CD4-positive, alpha-beta T cell treated with Interleukin-15 for 1 hour (primary cell): Measurements from ENCODE around the gene C11orf54.
"Not testable (repeated sequence)": the region's sequence is repeated elsewhere in the genome, so short reads cannot be mapped to it uniquely, and the experiment has no call there.

Experiments used
- DNase-seq: peaks from one replicate; pipeline ENCODE4 v3.0.0-alpha.2; 2020

The C11orf54 gene

DNA sequence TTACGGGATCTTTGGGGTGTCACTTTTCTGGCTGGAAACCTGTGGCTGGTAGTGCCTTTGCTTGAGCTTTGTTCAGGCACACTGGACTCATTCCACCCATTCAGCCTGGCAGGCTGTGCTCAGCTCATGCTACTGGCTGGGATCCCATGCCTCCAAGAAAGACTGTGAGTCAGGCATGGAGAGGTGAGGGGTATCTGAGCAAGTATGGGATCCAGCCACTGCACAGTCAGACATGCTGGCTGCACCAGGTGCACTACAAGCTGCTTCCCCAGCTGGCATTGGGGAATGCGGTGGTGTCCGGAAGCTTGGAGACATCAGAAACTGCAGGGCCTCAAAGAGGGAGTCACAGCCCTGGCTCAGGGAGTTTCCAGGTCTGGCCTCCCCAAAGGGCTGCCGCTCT is 30.7 kb downstream of the C11orf54 start:
- no peak for DNase-seq

DNA sequence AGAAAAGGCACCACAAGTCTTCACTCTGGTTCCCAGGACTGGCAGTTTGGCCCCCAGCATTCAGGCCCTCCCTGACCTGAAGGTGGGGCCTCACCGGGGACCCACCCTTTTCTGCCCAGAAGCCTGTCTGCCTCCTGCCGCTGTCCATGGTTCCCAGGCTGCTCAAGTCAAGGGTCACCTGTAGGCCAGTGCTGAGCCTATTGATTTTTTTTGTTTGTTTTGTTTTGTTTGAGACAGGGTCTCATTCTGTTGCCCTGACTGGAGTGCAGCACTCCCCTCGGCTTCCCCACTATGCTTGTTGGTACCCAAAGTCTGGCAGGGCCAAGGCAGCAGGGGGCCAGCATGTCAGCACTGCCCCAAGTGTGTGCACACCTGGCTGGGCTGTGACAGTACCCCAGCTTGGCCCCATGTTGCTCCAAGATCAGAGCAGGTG is 31.6 kb downstream of the C11orf54 start:
- no peak for DNase-seq

DNA sequence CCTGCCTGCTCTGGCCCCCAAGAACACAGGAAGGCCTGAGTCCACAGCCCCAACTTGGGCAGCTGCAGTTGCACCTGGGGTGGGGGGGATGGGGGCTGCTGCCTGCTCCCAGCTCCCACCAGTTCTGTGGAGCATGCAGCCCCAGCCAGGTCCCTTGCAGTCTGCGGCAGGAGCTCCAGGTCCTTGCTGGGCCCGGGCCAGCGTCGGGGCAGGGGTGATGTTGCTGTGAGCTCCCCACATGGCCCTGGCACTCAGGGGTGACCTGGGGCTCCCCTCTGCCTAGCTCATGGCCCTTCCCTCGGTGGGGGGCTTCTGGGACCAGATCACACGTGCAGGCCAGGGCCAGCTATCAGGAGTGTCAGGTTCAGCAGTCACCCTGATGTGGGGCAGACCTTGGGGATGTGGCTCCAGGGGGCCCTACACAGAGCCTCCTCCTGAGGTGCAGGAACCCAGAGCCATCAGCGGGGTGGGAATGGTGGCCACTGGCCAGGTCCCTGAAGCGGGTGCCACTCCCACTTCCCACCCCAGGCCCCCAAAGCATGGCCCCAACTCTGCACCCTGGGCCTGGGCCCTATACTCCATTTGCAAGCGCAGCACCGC is 32.2 kb downstream of the C11orf54 start:
- no peak for DNase-seq

DNA sequence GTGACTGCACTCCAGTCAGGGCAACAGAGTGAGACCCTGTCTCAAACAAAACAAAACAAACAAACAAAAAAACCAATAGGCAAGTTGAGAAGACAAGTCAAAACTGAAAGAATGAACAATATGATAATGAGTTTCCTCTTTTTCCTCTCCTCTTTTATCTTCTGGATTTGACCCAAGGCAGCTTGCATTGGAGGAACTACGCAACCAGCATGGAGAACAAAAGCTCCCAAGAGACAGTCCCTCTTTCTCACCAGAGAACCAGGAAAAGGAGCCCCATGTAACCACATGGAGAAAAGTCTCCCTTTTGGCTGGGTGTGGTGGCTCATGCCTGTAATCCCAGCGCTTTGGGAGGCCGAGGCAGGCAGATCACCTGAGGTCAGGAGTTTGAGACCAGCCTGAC is 33.1 kb downstream of the C11orf54 start:
- not testable (repeated sequence) for DNase-seq

DNA sequence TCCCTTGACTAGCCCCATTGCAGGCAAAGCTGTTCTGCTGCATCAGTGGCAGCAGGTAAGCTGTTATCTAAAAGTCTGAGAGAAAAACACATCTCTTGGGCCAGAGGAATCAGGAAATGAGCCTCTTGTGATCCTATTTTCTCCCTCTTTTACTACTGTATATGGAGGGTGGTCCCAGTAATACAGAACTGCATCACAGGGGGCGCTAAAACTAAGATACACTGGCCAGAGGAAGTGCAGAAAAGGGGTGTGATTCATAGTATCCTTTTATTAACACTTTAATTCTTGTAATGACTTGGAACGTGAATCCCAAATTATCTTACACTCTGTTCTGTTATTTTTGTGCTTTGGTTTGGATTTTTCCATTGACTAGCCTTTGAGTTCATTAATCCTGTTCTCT is 33.8 kb downstream of the C11orf54 start:
- DNase-seq, result no peak

DNA sequence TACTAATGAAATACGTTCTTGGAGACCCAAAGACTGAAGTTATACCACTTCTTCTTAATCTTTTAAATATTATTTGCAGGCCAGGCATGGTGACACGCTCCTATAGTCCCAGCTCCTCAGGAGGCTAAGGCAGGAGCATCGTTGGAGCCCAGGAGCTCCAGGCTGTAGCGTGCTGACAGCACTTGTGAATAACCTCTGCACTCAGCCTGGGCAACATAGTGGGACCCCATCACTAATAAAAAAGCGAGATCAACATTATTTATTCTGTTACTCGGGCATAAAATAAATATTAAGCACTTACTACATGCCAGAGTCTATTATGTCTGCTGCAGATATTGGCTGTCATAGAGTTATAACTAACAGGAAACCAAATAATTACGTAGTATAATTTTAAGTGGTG is 41.9 kb downstream of the C11orf54 start:
- no peak for DNase-seq

DNA sequence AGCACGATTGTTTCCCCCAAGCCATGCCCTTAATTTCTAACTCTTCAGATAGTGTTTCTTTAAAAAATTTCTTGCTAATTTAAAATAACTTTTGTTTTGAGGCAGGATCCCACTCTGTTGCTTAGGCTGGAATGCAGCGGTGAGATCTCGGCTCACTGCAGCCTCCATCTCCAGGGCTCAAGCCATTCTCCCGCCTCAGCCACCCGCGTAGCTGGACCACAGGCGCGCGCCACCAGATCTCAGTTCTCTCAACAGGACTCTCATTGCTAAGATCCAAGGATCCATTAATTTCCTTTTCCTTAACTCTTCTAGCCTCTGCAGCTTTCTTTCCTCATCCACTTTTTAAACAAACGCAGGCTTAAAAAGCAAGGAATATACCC is 42.3 kb downstream of the C11orf54 start:
- no peak for DNase-seq

DNA sequence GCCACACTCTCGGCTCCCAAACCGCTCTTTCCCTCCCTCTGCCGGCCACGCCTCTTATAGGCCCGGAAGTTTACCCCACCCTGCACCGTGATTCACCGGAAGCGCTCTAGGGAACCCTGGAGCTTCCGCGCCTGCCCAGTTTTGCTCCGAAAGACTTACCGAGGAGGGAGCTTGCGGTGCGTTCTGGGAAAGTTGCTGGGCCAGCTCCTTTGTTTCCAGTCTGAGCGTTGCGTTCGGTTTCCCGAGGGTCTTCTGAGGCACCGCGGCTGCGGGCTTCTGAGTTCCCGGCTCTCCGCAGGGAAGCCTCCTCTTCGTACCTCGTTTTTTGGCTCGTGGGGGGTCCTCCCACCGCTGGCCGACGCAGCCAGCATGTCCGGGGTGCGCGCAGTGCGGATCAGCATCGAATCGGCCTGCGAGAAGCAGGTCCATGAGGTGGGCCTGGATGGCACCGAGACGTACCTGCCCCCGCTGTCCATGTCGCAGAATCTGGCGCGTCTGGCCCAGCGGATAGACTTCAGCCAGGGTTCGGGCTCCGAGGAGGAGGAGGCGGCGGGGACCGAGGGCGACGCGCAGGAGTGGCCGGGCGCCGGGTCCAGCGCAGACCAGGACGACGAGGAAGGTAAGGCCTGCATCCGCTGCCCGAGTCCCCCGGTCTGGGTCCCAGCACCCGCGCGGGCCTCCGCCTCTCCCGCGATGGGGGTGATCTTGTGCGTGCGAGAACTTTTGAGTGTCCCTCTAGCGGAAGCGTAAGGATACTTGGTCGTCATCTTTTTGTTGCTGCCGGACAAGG is 42.9 kb downstream of the C11orf54 start, which contains the start of gene MED17:
Gene MED17, plus strand, starts transcription at position 138 of the 790 bp plus-strand sequence. Its CDS starts 232 bp downstream, at position 370.
- DNase-seq, result peak; percentile 87

DNA sequence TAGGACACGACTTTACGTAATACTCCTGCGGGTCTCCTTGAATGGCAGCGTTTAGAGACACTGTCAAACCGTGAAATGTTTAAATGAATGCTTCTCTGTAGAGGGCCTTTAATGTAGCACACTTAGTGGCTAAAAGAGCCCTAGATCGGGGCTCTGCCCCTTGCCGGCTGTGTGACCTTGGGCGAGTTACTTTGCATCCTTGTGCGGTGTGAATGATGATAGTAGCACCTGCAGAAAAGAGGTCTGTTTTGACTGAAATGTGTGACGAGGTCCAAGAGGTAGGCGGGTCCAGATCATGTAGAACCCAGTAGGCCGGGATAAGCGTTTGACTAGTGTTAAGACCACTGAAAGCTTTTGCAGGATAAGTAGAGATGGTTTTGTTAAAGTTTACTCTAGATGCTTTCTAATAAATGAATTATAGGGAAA is 43.5 kb downstream of the C11orf54 start:
- DNase-seq, result no peak

DNA sequence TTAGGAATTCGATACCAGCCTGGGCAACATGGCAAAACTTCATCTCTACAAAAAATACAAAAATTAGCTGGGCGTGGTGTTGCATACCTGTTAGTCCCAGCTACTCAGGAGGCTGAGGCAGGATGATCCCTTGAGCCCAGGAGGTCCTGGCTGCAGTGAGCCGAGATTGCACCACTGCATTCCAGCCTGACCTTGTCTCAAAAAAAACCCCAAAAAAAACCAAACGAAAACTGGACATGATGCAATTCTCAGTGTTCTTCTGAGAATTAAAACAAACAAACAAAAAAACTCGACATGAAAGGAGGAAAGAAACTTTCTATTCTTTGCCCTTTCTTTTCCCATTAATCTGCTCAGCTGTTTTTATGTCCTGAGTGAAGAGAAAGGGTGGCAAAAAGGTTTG is 50.0 kb downstream of the C11orf54 start:
- no peak for DNase-seq

DNA sequence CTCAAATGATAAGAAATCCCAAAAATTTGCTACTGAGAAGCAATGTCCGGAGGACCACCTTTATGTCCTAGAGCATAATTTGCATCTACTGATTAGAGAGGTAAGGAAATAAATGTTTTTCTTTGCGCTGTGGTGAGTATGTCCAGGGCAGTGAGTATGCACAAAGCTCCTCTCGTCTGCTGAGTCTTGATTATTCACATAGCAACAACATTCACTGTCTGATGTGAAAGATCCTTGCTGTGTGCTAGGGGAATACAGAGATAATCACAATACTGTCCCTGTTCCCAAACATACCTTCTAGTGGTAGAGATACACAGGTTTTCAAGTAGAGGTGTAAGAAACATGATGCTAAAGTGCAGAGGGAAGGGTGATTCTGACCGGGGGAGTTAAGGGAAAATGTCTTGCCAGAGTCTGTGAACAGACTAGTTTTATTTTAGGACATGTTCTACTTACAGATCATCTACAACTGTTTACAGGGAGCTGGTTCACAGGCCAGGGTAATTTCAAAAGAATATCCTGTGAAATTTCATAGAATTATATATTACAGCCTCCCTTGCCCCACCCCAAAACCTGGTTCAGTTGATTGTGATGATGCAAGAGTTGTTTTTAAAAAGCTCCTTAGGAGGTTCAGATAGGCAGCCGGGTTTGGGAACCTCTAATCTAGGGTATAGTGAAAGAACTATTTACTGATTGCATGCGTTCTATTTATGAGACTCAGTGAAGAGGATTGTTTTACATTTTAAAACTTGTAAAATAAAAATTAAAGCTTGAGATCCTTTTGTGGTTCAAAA is 55.2 kb downstream of the C11orf54 start:
- DNase-seq, result no peak

DNA sequence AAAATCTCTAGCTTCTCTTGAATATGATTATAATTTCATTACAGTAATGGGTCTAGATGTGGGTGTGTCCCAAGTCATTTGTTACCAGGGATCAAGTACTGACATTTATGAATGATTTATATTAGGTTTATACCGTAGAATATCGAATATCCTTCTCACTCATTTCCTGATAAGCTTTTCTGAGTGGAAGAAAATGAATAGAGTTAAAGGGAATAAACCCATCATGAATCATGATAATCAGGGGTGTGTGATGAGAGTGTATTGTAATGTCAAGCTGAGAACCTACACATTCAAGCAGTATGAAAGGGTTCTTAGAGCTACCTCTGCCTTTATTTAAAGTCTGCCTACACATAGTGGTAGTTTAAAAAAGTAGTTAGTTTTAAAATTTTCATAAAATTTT is 59.9 kb downstream of the C11orf54 start:
- no peak for DNase-seq

DNA sequence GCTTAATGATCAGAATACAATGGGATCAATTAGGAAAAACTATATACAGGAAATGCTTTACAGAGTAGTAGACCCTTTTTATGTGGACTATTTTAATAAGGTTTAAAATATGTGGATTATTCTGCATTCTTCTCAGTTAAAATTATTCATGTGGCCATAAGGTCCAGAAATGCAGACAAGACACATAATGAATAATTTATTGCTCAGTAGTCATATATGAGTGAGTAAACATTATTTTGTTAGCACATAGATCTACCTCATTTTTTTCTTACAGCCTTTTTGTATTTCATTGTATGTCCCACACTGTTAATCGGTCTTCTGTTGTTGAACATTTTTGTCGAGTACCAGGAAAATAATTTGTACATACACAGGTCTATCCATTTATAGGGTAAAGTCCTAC is 63.4 kb downstream of the C11orf54 start:
- no peak for DNase-seq

DNA sequence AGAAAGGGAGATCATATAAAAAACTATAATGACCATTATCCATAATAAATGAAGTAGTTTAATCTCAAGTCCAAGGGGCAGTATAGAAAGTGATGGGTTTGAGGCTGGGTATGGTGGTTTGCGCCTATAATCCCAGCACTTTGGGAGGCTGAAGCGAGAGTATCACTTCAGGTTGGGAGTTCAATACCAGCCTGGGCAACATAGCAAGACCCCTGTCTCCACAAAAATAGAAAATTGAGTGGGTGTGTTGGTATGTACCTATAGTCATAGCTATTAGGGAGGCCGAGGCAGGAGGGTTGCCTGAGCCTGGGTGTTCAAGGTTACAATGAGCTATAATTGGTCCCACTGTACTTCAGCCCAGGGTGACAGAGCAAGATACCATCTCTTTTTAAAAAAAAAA is 66.5 kb downstream of the C11orf54 start:
- DNase-seq, result no peak

DNA sequence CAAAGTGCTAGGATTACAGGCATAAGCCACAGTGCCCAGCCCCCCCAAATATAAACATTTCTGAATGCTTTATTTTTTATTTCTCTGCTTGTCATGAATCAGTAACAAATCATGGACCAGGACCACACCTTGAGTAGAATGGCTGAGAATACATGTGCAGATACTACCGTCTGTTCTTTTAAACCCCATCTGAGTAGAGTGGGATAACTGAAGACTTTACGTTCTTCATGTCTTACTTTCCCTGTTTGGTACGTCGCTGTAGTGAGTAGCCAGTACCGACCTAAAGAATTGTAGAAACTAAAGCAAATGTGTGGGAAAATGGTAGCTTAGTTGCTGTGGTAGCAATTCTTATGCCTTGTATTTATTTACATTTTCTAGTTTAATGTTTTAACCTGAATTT is 72.5 kb downstream of the C11orf54 start:
- no peak for DNase-seq
